Measurements from ENCODE around the gene ASGR2.

Gene ASGR2

GRCh38 chr17:7063518-7064094, 51.0 kb downstream of the ASGR2 start:
- H3K4me1 ChIP-seq (ENCODE audit: control insufficient read depth in 1 of 2, insufficient read depth in 1 of 2, low read depth in 1 of 2, low read length in 1 of 2) = no peaks in the 10 kb centered on the region
- H3K4me3 ChIP-seq (ENCODE audit: low read depth in 1 of 2, low read length in 1 of 2) = no peak overlapping the region
- H3K9me3 ChIP-seq = no peaks in the 10 kb centered on the region
- H3K36me3 ChIP-seq = no peaks in the 10 kb centered on the region
- TF ChIP-seq CTCF (IDR thresholded peaks at IDR 0.05) = no peak
- H3K27ac ChIP-seq = no peak overlapping the region
- H3K27me3 ChIP-seq = peaks cover 43% of the 10 kb centered on the region

- Histone ChIP-seq H3K27ac (no peak overlapping the region), H3K4me3 (ENCODE audit: low read depth in 1 of 2, low read length in 1 of 2) (no peak overlapping the region), H3K9me3 (no peaks in the 10 kb centered on the region), H3K4me1 (ENCODE audit: control insufficient read depth in 1 of 2, insufficient read depth in 1 of 2, low read depth in 1 of 2, low read length in 1 of 2) (no peaks in the 10 kb centered on the region), H3K36me3 (no peaks in the 10 kb centered on the region), H3K27me3 (peaks cover 49% of the 10 kb centered on the region)
- no peak for TF ChIP-seq CTCF (IDR thresholded peaks at IDR 0.05)
These were observed 54.3 kb downstream of the ASGR2 start for GRCh38 chr17:7060165-7060891.

GRCh38 chr17:7058831-7059447, 55.7 kb downstream of the ASGR2 start:
- H3K36me3 ChIP-seq = no peaks in the 10 kb centered on the region
- H3K4me1 ChIP-seq (ENCODE audit: control insufficient read depth in 1 of 2, insufficient read depth in 1 of 2, low read depth in 1 of 2, low read length in 1 of 2) = no peaks in the 10 kb centered on the region
- no peak overlapping the region for H3K4me3 ChIP-seq (ENCODE audit: low read depth in 1 of 2, low read length in 1 of 2)
- TF ChIP-seq CTCF (IDR thresholded peaks at IDR 0.05) = no peak
- peaks cover 58% of the 10 kb centered on the region for H3K27me3 ChIP-seq
- H3K9me3 ChIP-seq = no peaks in the 10 kb centered on the region
- no peak overlapping the region for H3K27ac ChIP-seq

GRCh38 chr17:7056386-7056785, 58.2 kb downstream of the ASGR2 start:
- H3K4me1 ChIP-seq (ENCODE audit: control insufficient read depth in 1 of 2, insufficient read depth in 1 of 2, low read depth in 1 of 2, low read length in 1 of 2) = no peaks in the 10 kb centered on the region
- H3K27ac ChIP-seq = no peak overlapping the region
- peaks cover 47% of the 10 kb centered on the region for H3K27me3 ChIP-seq
- no peak overlapping the region for H3K4me3 ChIP-seq (ENCODE audit: low read depth in 1 of 2, low read length in 1 of 2)
- TF ChIP-seq CTCF (IDR thresholded peaks at IDR 0.05) = no peak
- no peaks in the 10 kb centered on the region for H3K36me3 ChIP-seq
- H3K9me3 ChIP-seq = no peaks in the 10 kb centered on the region
